NCI-H1048 (cell line): ENCODE results near the gene LY6G6F.

Experiments
- DNase-seq: peaks from one replicate; lab custom pipeline; 2025; lab: John Stamatoyannopoulos, UW

Gene LY6G6F

GRCh38 chr6:31706599-31706998 is at the start of gene LY6G6F:
LY6G6F (plus strand) TSS chr6:31706866; CDS start chr6:31706907, 41 bp downstream.
- no peak for DNase-seq

GRCh38 chr6:31657406-31658157 is 49.1 kb upstream of the LY6G6F start:
- DNase-seq: no peak

- no peak for DNase-seq
These were observed 48.4 kb upstream of the LY6G6F start for GRCh38 chr6:31658158-31658688.

GRCh38 chr6:31658983-31659648 is 47.5 kb upstream of the LY6G6F start:
- no peak for DNase-seq

GRCh38 chr6:31659649-31660380 is 46.9 kb upstream of the LY6G6F start:
- no peak for DNase-seq

- peak; percentile 27 for DNase-seq
These were observed 46.0 kb upstream of the LY6G6F start, which contains the start of gene C6orf47 for GRCh38 chr6:31660381-31661261. C6orf47 (minus strand) TSS chr6:31660778; CDS start chr6:31659947, 831 bp downstream.

- DNase-seq: no peak
These were observed 45.2 kb upstream of the LY6G6F start for GRCh38 chr6:31661262-31662123.

- DNase-seq: no peak
These were observed 44.4 kb upstream of the LY6G6F start for GRCh38 chr6:31662124-31662723.

GRCh38 chr6:31663126-31663960 is 43.3 kb upstream of the LY6G6F start:
- DNase-seq: no peak

GRCh38 chr6:31663961-31664789 is 42.5 kb upstream of the LY6G6F start:
- DNase-seq: no peak

- DNase-seq: peak; percentile 93
These were observed 41.7 kb upstream of the LY6G6F start, which contains the start of gene GPANK1 for GRCh38 chr6:31664790-31665500. GPANK1 (minus strand) TSS chr6:31664997; CDS start chr6:31664478, 519 bp downstream.

- peak; percentile 91 for DNase-seq
These were observed 40.9 kb upstream of the LY6G6F start, which contains the start of gene CSNK2B for GRCh38 chr6:31665501-31666336. CSNK2B (plus strand) TSS chr6:31666080; CDS start chr6:31666832, 752 bp downstream.

GRCh38 chr6:31666337-31666965 is 40.2 kb upstream of the LY6G6F start:
- DNase-seq: no peak

- DNase-seq: no peak
These were observed 37.0 kb upstream of the LY6G6F start, which contains the start of gene LY6G5B for GRCh38 chr6:31669676-31670075. LY6G5B (plus strand) TSS chr6:31669976; CDS start chr6:31670951, 975 bp downstream.

GRCh38 chr6:31676322-31676903 is 30.3 kb upstream of the LY6G6F start:
- no peak for DNase-seq
